NCI-H345 (cell line): ENCODE data around the gene SORCS3.

Experiments used
- DNase-seq: peaks from one replicate; lab custom pipeline; 2025; lab: John Stamatoyannopoulos, UW

SORCS3 gene

DNA sequence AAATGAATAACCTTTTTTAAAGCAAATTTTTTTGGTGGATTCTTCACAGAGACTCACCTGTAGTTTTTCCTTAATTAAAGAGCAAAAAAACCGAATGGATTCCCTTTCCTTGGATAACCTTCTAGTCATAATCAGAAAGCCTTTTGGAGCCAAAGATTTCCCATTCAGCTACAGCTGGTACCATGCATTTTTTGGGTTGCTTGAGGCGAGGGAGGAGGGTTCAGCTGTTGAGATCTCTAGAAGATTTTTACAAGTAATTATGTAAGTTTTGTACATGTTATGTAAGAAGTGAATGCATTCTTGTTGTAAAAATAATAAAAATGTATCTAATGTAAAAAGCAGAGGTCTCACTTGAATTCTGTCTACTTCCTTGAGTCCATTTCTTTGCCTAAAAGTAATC is 463.2 kb downstream of the SORCS3 start:
- no peak for DNase-seq

DNA sequence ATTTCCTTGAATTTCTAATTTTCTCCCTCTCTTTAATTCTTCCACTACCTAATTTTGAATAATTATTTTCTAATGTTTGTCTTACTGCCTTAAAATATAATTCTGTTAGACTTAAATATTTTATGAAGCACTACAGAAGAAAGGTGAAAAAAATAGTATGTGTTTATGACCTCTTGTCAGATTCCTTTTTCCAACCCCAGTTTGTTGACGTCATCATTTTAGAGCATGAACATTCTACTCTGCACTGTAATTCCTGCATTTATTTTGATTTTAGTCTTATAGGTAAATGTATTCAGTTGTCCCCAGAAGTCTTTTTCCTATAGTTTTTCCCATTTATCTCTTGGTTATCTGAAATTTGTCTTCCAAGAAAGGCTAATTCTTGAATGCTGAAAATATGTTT is 468.1 kb downstream of the SORCS3 start:
- no peak for DNase-seq

DNA sequence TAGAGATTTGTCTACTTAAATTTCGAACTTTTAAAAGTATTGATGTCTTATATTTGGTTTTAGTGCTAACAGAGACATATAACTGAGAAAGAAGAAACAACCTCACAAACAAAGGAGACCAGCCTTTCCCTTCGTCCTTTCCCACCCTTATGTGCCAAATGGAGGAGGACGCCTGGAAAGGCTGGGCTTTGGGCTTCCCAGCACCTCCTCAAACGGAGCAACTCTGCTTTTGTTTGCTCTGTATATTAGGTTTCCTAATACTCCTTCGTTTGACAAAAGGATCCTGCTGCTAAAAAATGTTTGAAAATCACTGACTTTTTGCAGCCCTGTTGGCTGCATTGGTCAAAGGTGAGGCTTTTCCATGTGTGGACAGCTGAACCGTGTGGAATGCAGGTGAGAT is 471.8 kb downstream of the SORCS3 start:
- no peak for DNase-seq

DNA sequence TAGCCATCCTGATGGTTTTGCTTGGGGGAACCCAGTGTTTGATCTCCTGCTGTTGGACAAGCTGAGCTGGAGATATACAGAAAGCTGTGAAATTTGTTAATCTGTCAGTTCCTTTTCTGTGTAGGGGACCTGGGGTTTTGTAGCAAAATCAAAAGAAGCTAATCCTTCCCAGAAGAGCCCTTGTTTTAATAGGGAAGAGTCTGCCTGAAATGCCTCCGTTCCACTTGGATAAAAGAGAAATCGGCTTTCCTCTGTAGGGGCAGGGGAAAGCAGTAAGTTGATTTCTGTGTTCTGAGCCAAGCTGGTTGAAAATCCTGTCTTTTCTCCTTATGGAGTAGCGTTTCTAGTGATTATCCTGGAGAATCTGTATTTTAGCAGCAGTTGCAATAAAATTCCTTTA is 472.6 kb downstream of the SORCS3 start:
- no peak for DNase-seq

DNA sequence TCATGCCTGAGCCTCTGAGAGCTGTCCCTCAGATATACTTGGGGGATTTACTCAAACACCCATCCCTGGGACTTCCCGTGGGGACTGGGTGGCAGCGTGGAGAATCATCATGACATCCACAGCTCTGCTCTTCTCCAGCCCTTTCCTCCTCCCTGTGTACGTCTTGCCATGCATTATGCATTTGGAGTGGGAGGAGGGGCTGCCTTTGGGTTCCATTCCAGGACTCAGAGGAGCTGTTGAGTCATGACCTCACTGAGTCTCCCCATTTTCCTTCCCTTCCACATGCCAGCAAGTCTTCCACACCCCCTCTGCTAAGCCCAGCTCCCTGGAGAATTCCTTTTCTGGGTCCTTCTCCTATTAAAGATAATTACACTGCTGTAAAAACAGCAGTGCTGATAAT is 480.7 kb downstream of the SORCS3 start:
- DNase-seq, result no peak

DNA sequence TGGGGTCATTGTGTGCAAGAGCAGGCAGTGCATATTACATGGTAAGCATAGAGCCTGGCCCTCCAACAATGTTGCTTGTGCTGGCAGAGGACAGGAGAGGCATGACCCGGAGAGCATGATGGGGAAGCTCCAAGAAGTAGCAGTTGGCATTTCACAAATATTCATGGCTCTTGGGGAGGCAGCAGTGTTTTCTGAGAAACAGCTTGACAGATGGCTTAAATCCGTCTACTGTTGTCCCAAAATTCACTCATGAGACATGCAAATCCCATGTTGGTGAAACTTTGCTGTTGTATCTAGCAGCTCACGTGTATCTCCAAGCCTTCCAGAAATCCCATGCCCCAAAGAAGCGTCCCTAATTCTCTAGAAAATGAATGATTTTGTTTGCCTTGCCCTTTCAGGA is 487.0 kb downstream of the SORCS3 start:
- DNase-seq, result no peak

DNA sequence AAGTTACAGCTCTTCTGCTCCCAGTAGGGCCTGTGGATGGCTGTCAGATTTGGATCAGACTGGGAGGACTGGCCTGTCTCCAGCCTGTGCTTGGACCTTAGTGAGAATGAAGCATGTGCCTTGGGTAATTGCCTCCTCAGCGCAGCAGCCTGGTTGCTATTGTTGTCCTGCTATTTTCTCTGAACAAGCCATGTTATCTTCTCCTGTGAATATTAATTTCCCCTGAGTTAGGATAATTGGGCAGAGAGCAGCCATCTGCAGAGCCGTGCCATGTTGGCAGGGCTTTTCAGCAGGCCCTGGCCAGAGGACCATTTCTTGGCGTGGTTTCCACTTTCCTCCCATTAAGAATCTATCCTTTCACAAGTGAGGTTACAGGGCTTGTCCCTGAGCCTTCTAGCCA is 497.3 kb downstream of the SORCS3 start:
- no peak for DNase-seq

DNA sequence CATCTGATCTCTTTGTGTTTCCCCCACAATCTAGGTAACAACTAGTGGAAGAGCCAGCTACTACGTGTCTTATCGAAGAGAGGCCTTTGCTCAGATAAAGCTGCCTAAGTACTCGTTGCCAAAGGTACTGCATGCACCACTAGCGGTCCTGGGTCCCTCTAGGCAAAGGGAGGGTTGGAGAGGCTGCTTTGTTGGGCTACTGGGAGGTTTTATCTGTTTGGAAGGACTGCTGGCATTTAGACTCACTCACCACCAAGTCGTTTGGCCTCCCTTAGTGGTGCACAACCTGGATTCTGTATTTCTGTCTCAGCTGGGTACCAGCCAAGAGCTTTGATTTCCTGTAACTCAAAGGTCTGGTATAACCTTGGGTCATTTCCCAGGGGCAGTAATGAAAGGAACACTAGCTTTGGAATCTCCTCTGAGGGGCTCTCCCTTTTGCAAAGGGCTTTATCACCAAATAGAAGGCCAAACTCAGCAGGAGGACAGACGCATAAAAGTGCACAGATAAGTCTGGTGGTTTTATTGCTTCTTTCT is 498.3 kb downstream of the SORCS3 start:
- no peak for DNase-seq

DNA sequence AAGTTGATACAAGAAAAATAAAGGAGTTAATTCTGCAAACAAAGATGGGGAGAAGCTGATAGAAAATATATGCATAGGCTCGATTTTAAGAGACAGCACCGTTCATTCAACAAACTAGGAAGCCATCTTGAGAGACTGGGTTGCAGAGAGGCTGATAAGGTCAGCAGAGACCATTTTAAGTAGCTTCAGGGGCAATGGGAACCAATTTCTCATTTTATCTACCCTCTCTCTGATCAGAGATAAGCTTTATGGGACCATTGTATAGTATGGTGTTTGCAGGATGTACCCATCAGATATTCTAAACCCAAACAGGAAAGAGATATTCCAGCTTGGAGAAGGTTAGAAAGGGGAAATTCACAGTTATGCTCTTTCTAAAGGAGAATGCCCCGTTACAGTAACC is 499.5 kb downstream of the SORCS3 start:
- DNase-seq, result no peak

DNA sequence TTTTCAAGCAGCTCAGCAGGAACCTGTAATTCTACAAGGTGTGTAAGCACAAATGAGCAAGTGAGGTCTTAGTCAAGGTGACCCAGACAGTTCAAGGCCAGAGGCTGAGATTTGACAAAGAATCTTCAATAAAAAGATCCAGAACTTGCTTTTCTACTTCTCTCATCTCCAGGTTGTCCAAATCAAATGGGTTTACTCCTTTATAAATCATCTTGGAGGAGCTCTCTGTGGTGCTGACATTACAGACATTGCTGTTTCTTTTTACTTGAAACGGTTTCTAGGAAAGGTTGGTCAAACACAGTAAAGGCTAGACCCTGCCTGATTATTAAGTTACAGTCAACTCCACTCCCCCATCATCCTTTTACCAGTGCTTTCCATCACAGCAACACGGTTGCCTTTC is 504.6 kb downstream of the SORCS3 start:
- no peak for DNase-seq

DNA sequence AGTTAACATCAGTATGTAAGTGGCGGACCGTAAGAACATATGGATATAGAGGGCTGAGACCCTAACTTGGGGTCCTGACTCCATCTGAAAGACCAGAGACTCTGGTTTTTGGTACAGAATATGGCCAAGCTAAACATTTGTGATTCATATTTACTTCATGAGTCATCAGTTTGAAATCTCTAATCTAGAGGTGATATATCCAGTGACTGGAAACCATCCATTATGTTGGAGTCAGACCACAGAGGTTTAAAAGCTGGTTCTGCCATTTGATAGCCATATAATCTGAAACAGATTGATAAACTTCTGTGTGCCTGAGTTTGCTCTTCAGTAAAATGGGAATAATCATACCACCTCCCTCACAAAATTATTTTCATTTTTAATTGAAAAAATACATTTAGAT is 505.3 kb downstream of the SORCS3 start:
- DNase-seq, result no peak

DNA sequence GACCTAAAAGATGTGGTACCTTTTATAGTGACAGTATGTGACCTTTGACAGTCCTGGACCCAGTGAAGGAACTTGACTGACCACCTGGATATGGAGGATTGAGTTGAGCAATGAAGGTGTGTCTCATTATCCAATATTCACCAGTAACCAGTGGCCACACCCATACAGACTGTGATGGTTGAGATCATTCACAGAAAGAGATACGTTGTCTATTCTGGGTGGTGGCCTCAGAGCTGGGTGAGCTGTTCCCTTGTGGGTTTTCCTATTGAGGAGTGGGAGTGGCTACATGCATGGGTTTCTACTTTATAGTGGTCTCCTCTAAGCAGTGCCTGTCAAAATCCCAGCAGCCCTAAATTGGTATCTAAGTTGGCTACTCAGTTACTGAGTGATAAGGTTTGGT is 507.4 kb downstream of the SORCS3 start:
- no peak for DNase-seq

DNA sequence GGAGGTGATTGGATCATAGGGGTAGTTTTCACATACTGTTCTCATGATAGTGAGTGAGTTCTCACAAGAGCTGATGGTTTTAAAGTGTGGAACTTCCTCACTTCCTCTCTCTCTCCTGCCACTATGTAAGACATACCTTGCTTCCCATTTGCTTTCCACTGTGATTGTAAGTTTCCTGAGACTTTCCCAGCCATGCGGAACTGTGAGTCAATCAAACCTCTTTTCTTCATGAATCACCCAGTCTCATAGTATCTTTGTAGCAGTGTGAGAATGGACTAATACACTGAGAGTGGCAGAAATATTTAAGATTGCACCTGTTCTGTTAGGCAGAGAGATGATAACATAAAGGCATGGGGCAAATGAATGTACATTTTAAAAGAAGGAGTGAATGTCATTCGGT is 507.8 kb downstream of the SORCS3 start:
- no peak for DNase-seq

DNA sequence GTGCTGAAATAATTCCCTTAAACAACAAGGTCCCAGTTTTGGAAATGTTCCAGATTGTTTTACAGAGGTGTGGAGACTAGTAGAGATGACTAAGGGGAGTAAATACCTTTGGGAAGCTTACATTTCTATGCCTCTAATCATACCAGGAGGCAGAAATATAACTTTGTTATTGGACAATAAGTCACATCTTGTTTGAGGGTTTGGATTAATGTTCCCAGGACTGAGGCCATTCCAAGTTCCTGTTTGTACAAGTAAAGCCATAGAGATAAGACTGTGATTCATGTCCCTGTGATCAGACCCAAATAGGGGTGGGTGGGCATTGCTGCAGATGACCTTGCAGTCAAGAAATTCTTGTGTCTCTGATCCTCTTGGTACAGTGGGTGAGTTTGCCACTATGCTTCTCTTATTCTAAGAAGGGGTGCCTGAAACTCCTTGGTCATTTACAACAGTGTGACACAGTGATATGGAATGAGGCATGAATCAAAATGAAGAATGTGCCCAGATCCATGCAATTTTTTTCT is 508.3 kb downstream of the SORCS3 start:
- no peak for DNase-seq

DNA sequence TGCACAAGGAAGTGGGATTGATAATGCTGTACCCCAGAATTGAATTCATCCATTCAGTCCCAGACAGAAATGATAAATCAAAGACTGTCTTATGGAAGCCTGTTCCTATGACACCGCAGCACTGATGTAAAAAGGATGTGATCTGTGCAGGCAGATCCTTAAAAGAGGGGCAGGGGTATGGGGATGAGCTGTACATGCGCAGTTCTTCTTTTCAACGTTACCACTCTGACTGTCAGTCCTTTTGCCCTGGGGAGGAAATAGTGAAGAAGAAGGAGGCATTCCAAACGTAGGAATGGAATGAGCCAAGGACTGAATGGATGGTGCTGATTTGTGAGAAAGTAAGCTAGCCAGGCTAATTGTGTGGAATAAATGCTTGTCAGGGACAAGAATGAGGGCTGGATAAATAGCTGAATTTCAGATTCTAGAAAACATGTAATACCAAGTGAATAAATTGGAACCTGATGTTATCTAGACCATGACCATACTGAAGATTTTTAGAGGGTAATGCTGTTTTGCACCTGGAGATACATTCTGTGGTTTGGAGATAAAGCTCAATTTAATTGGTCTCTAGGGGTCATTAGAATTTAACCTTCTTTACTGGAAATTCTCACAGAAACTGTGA is 509.3 kb downstream of the SORCS3 start:
- DNase-seq, result no peak

DNA sequence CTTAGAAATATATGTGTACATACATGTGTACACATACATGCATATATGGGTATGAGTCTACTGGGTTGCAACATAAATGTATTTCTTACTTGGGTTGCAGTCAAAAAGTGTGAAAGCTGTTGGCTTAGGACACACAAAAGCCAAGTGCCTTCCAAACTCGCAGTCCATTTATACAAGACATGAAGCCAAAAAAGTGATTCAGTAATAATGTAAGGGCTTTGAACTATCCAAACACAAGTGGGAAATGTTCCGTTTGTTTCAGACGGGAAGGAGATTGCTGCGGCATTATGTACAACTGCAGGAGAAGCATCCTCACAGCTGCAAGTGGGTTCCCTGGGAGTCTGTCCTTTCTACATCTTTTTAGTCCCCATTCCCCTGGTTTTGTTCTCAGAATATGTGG is 513.6 kb downstream of the SORCS3 start:
- no peak for DNase-seq

DNA sequence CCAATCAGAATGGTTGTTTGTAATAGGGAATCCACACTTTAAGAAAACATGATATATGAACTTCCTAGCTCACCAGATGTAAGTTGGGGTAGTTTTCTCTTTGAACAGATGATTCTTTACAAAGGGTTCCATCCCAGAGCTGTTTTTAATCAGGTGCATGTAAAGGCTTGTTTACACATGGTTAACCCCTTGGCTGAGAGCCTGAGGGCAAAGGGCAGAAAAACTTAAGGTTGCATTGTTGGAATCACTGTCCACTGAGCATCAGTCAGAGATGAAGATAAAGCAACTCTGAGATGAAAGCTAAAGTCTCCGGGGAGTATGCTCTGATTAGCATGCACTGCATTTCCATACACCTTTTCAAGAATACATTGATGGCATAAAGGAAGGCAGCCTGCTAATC is 518.2 kb downstream of the SORCS3 start:
- no peak for DNase-seq

DNA sequence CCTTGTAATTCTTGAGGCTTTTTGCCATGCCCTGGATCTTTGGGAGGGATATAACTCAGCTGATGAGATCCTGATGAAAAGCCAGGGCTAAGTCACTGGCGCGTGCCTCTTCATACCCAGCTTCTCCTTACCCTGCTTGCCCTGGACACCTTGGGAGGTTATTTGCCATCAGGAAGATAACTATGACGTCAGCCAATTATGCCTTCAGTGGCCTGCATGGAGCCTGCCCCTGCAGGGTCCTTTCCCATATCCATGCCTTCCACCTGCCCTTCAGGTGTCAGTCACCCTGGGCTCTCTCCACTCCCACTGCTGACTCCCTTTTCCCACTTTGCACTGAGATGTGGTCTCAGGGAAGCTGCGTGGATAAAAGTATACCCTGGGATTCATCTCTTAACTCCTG is 520.1 kb downstream of the SORCS3 start:
- no peak for DNase-seq

DNA sequence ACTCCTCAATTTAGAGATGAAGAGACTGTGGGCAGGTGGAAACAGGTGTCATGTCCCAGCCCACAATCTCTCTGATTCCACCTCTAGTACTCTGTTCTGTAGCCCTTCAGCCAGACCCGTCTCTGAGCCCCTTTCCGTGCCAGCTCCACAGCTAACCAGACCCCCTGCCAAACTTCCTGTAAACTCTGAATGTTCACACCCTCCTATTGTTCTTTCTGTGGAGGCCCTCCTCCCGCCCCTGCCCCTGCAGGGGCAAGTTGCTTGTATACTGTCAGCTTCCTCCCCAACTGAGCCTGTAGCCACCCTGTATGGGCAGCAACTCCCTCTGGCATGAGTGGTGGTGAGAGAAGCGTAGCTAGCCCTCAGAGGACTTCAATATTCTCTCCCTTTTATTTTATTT is 520.7 kb downstream of the SORCS3 start:
- no peak for DNase-seq

DNA sequence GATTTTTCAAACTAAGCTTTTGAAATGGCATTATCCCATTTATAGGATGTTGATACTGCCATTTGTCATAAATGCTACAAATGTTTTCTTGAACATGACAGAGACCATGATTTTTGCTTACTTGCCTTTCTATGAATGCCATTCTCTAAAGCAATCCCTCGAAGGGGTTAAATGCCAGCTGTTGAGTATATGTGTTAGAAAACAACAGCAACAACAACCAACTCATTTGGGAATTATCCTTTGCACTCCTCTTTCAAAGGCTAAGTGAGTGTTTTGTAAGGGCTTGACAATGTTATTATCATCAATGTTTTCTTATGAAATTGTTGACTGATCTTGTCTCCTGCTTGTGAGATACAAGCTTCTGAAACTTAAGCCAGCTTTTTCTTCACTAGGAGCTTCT is 529.4 kb downstream of the SORCS3 start:
- no peak for DNase-seq

DNA sequence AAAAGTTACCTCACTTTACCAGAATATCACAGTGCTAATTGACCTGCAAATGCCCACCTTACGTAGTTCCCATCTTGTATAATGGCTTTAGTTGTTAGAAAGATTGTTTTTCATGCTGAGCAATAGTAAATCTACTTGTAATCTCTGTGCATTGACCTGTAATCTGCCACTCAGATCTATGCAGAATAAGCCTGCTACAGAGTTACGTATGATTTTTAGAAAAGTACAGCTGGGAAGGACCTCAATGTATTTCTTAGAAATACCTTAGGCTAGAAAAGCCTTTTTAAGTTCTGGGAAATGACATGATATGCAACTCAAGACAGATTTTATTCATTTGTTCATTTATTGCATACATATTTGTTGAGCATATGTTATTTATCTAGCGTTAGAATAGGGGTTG is 530.9 kb downstream of the SORCS3 start:
- DNase-seq, result no peak

DNA sequence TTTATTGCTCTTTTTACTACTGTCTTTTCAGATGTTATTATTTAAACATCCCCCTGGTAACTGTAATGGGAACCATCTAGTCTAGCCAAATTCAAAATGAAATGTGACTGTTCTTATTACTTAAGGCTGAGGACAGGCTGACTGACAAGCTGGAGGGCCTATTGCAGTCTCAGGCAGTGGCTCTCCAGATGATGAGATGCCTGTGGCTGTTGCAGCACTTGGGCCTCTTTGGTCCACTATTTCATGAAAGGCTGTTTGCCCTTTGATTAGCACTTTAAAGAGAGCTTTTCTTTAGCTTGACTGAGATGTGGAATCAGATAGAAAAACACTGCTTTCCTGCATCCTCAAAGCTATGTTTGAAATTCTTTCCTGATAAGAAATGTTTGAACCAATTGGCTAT is 540.5 kb downstream of the SORCS3 start:
- DNase-seq, result no peak

DNA sequence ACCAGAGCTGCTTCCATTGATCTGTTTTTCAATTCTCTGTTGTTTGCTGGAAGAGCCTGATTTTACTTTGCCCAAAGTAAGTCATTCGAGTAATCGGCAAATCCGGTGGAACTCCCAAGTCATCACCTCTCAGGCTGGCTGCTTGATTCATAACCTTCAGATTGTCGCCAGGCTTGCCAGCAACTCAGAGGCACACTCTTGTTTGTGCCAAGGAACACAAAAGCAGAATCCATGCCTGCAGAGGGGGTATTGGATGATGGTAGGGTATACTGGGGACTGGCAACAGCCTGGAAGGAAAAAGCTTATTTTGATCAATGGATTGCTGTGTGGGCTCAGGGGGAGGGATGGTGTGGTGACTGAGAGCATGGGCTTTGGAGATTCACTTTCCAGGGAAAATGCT is 542.4 kb downstream of the SORCS3 start:
- DNase-seq, result no peak

DNA sequence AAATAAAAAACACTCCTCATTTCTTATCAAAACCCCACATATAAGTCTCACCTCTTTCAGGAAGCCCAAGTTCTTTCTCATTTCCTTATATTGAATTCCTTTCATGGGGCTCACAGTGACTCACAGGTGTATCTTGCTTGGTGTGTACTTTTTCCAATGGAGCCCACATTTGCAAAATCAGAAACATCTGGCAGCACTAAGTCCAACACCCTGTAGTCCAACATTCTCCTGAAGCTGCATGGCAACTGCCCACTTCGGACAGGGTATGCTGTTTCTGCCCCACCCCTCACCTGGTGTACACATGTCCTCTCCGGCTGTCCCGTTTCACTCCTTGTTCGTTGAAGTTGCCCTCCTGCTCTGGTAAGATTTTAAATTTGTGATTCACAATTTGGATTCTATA is 544.1 kb downstream of the SORCS3 start:
- DNase-seq, result no peak
